HL-60/S4 treated with retinoic acid at 250 ng/mL for 4 days and 3 days (cell line): Measurements from ENCODE around the gene SSC5D.

Source experiments
- in situ Hi-C: fragments of 300-500 bp; cut with MboI; formaldehyde crosslinking; loops from 2 replicates; pipeline ENCODE4 v1.7.0; 2022; ENCODE audit warnings: low sequenced_read_pairs

Gene SSC5D

DNA sequence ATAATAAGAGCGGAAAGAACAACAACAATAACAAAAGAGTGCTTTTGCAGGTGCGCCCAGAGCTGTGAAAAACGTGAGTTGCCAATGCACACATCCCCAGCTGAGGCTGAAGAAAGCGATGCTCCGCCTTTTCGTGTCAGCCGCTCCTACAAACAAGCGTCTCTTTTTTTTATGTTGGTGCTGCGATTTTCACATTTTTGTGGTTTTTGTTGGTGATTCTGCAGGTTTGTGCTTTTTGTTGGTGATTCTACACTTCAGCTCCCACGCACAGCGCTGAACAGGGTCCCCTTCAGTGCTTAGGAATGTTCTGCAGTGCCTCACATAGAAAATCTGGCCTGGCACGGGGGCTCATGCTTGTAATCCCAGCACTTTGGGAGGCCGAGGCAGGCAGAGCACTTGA, 64.4 kb downstream of the SSC5D start:
- in situ Hi-C loops = no loop called here

DNA sequence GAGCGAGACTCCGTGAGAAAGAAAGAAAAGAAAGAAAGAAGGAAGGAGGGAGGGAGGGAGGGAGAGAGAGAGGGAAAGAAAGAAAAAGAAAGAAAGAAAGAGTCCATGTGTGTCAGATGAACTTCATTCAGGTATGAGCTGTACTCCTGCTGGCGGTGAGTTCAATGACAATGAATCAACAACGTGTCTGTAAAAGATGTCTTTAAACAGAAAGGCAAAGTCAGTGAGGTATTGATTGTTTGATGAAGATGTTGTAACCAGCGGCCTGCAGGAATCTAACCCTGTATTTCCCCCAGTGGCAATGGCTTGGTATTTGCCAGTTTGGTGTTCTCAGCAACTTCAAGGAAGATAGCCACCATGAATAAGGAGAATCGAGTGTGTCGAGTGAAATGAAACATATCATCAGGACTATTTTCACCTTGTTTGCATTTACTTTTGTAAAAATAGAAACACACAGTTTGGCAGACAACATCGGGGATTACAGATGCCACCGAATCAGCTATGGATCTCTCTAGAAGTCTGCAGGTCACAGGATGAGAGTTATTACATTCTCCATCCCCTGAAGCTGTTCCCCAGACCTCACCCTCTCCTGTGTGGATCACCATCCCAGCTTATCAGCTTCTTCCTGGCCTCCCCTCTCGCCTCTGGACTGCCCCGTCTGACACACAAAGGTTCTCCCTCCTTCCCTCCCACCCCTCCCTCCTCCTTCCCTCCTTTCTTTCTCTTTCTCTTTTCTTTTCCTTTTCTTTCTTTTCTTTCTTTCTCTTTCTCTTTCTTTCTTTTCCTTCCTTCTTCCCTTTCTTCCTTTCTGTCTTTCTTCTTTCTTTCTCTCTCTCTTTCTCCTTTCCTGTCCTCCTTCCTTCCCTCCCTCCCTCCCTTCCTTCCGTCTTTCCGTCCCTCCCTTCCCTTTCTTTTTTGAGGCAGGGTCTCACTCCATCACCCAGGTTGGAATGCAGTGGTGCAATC, 65.3 kb downstream of the SSC5D start:
- in situ Hi-C loops = no loop called here

DNA sequence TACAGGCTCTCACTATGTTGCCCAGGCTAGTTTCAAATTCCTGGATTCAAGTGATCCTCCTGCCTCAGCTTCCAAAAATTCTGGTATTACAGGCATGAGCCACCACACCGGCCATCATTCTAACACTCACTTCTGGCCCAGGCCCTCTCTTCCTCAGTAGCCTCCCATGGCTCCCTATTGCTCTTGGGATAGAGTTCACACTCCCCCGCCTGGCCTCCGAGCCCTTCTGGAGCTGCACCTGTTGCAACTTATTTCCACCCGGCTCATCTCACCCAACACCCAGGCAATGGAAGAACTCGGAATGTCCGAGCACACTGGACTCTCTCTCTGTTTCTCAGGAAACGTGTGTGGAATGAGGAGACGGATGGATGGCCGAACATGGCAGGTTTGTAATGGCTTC, 66.1 kb downstream of the SSC5D start:
- in situ Hi-C loops = no loop called here

DNA sequence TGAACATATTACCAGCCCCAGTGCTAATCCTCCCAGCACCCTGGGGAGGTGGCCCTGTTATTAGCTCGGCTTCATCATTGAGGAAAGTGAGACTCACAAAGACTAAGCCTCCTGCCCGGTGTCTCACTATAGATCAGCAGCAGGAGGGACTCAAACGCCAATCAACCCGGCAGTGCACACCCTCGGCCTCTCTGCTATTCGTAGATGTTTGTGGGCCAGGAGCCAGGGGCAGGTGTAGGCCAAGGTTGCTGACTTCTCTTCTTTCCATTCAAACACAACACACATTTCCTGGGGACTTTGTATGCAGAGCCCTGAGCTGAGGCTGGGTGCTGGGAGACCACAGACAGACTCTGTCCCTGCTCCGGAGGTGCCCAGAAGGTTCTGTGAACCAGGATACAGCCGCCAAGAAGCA, 66.5 kb downstream of the SSC5D start:
- in situ Hi-C loops = no loop called here

DNA sequence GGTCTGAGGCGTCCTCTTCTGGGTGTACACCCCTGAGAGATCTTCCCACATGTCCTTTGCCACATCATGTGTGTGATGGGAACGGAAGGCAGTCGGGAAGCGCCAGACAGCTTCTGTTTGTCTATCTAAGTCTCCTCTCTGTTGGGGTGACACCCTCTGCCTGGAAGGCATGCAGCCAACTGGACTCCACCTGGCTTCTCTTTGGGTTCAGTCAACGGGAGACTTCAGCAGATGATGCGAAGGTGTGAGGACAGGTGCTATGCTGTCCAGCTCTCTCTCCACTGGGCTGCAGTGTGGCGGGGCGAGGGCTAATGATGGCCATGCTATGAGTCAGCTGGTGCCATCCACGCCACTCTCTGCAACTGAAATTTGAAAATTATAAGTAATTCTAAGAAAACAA, 71.4 kb downstream of the SSC5D start:
- in situ Hi-C loops = no loop called here

DNA sequence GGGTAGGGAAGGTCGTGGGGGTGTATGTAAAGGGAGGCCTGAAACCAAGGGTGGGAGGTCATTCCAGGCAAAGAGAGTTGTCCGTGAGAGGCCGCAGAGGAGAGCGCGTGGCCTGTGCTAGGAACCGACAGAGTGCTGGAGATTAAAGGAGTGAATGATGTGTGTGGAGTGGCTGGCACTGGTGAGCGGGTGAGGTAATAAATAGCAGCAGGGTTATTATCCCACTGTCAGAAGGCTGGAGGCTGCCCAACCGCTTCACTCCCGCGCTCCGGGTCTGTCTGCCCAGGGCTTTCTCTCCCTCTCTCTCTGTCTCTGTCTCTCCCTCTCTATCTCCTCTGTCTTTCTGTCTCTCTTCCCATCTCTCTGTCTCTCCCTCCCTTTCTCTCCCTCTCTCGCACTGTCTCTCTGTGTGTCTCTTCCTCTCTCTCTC, 75.0 kb downstream of the SSC5D start:
- in situ Hi-C loops = no loop called here

DNA sequence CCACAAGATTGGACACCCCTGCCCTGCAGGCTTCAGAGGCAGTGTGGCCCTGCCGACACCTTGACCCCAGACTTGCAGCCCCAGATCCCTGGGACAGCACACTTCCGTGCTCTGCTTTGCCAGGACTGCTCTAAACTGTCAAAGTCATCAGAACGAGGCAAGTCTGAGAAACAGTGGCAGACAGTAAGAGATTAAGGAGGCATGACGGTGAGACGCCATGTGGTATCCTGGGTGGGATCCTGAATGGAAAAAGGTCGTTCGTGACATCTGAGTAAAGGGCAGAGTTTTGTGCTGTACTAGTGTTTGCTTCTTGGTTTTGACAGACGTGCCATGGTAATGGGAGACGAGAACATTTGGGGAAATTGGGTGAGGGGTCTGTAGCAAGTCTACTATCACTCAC, 78.6 kb downstream of the SSC5D start:
- in situ Hi-C loops = no loop called here

DNA sequence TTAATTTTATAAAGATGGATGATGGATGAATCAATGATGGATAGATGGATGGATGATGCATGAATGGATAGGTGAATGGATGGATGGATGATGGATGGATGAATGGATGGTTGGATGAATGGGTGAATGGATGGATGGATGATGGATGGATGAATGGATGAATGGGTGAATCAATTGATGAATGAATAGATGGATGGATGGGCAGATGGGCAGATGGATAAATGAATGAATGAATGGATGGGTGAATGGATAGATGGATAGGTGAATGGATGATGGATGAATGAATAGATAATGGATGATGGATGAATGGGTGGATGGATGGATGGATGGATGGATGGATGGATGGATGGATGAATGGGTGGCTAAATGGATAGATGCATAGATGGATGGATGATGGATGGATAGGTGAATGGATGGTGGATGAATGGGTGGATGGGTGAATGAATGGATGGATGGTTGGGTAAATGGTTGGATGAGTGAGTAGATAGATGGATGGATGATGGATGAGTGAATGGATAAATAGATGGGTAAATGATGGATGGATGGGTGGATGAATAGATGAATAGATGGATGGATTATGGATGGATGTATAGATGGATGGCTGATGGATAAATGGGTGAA, 79.6 kb downstream of the SSC5D start:
- in situ Hi-C loops = no loop called here
